HG03103 (cell line): ENCODE measurements around the gene SLC46A3.
"Not testable (repeated sequence)": the region's sequence is repeated elsewhere in the genome, so short reads cannot be mapped to it uniquely, and the experiment has no call there.

Experiments used
- ATAC-seq: cut with Tn5 transposase; IDR thresholded peaks from one replicate; pipeline ENCODE4 v1.9.1; 2021; ENCODE audit warnings: low read depth; ENCODE audit not compliant: unreplicated experiment

SLC46A3 gene

DNA sequence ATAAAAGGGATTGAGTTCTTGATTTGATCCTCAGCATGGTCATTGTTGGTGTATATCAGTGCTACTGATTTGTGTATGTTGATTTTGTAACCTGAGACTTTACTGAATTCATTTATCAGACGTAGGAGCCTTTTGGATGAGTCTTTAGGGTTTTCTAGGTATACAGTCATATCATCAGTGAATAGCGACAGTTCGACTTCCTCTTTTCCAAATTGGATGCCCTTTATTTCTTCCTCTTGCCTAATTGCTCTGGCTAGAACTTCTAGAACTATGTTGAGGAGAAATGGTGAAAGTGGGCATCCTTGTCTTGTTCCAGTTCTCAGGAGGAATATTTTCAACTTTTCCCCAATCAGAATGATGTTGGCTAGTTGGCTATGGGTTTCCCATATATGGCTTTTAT lies 32.9 kb downstream of the SLC46A3 start:
- no peak for ATAC-seq

DNA sequence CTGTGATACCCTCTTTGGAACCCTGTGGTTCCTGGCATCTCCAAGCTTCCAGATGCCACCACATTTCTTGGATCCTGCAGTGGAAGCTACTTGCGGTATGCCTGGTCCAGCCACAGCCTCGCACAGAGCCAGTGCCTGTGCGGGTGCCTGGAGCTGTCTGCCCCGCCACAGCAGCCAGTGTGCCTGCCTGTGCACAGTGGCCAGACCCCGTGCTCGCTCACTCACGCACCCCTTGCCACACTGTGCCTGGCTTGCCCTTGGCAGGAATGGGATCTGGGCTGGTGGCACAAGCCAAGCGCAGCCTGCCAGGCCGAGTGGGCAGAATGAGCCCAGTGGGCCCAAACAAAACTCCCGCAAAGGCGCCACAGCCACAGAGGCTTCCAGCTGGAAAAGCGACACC lies 33.7 kb downstream of the SLC46A3 start:
- ATAC-seq: no peak

DNA sequence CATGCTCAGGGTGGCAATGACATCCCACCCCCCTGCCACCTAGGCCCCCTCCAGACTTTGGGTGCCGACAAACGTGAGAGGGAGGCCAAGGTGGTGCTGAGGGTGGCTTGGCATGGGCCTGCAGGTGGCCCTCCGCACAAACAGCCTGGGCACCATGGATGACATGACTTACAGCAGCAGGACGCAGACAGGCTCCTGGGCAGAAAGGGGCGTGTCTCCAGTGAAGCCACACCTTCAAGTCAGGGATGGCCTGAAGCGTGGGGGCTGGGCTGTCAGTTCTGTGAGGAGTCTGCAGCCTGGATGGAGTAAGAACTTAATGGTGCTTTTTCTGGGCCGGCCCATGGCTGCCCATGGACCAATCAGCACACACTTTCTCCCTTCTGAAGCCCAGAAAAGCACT lies 34.5 kb downstream of the SLC46A3 start:
- ATAC-seq: no peak

DNA sequence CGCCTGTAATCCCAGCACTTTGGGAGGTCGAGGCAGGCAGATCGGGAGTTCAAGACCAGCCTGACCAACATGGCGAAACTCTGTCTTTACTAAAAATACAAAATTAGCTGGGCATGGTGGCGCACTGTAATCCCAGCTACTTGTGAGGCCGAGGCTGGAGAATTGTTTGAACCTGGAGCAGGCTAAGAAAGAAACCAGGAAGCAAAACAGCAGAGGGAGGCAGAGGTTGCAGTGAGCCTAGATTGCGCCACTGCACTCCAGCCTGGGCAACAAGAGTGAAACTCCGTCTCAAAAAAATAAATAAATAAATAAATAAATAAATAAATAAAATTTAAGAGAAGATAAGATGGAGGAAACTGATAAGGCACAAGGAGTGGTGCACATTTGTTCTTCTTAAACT lies 35.6 kb downstream of the SLC46A3 start:
- ATAC-seq: not testable (repeated sequence)

DNA sequence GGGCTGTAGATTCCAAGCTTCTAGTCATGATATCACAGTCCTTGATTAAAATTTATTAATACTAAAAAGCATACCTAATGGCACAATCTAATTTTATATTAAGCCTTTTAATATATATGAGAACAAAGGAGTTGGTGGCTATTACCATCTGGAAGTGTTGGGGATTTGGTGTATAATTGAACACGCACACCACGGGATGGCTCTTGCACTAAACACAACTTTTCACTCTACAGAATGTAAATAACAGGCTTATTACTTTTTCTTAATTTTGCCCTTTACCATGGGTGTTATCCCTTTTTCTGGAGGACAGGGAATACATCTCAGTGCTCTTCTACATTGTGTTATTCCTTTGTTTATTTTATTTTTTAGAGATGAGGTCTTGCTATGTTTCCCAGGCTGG lies 38.2 kb downstream of the SLC46A3 start:
- ATAC-seq: no peak

DNA sequence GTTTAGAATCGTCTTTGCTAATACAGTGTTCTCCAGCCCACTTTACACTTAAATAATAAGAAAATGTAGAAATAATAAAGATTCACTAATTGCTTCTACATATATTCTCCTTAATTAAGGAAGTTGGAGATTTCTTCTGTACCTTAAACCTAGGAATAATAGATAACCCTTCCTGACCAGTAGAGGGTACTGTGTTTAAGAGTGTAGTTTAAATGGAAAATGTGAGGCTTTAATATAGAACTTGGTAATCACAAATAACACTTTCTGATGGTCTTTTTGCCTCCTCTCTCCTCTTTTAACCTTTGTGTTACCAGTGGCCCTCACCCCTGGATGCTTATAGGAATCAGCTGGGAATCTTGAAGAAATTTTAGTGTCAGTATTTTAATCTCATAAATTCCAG lies 39.1 kb downstream of the SLC46A3 start:
- no peak for ATAC-seq

DNA sequence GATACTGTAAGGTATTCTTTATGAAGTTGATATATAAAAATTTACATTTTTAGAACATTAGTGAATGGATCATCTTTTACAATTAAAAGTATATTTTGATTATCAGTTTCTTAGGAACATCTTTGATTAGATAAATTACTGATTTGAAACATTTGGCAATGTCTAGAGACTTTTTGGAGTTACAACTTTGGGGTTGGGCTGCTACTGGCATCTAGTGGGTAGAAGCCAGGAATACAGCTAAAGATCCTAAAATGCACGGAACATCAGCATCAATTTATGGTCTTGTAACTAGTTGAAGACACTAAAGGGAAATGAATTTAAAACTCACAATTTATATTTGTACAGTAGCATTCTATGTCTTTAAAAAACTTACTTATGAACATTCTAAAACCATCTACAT lies 40.0 kb downstream of the SLC46A3 start:
- no peak for ATAC-seq

DNA sequence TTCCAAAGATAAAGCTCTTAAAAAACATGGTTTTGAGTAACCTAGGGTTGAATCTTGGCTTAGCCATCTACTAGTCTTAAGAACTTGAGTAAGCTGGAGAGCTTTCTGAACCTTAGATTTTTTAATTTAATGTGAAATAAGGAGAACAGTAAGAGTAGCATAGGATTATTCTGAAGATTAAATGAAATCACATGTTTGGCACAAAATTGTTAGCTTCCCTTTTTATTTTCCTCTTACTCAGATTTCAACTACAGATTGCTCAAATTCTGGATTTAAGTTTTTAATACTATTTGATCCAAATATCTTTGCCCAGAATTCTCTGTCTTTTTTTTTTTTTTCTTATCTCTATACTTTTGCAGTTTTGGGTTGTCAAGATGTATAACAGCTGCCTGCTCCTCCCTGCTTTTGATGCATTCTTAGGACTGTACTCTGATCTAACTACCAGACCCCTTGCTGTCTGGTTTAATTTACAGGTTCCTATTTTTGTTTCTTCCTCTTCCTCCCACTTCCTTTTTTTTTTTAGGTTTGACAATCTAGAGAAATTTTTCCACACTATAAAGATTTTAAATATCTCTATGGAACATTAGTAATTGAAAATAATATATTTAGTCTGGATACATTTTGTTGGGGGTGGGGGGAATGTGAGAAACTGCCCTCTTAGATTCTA lies 47.5 kb downstream of the SLC46A3 start:
- ATAC-seq: no peak

DNA sequence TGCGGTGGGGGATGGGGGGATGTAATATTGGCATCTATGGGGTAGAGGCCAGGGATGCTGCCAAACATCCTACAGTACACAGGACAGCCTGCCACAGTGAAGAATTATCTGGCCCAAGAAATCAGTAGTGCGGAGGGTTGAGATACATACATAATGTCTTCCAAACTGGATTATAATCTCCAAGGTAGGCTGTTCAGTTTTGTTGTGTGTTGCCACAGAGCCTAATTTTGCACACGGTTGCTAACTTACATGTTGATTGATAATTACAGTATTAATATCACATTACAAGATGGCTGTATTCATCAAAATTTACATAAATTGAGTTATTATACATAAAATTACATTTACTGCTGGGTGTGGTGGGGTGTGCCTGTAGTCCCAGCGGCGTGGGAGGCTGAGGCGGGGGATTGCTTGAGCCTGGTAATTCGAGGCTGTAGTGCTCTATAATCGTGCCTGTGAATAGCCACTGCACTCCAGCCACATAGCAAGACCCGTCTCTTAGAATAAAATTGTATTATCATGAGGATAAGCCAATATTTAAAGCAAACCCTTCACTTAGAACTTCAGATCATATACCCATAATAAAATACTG lies 51.8 kb downstream of the SLC46A3 start:
- no peak for ATAC-seq

DNA sequence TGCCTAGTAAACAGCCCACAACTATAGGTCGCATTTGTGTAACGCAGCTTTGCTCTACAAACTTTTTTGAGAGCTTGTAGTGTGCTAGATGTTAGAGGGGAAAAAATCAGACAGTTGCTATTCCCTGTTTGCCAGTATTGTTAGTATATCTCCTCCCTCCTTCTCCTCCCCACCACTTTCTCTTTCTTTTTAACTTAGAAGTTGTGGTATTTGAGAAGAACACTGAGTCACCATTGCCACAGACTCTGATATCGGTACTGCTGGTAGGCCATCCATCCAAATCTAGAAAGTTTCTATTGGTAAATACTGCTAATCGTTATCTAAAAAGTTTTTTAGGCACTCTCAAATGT lies 59.2 kb downstream of the SLC46A3 start:
- ATAC-seq: peak; percentile 12

DNA sequence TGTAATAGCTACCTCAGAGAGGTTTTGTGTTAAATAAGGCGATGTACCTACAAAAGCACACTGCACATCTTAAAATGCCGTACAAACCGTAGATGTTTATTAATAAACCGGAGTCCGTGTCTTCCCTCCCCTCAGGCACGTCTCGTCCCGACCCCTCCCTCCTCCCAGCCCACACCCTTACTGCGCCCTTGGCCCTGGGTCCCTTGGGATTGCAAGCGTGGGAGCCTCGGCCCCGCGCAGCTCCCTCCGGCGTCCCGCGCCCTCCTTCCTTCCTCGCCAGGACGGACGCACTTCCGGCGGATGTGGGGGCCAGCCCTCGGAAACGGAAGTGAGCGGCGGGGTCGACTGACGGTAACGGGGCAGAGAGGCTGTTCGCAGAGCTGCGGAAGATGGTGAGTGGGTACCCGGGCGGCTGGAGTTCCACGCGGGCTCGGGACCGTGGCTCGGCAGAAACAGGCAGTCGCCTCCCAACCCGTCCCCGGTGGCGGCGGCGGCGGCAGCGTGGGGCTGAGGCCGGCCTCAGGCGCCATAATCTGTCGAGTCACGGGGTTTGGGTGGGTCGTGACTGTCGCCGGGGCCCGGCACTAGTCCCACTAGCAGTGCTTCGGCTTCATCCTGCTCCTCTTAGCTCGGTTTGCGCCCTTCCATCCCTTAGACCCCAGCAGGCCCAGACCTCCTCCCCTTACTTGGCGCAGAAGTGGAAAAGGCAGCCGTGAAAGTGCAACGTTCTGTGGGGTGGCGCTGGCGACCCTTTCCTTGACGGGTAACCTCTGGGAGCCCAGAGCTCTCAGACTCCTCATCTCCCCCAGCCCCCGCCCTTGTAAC lies 59.8 kb downstream of the SLC46A3 start, which contains the start of gene POMP:
Gene POMP (plus strand): TSS at position 335 of the 825 bp plus-strand sequence. CDS start 55 bp downstream, at position 390.
- ATAC-seq: peak; percentile 80

DNA sequence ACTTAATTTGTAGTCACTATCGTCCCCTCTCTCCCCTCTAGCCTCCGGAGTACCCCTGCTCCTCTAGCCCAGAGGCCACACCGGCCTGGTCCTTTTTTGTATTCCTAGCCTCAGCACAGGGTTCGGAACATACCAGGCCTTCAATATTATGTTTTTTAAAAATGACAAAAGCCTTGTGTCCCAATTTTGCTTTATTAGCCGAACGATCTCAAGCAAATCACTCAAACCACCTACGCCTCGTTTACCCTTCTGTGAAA lies 60.3 kb downstream of the SLC46A3 start:
- ATAC-seq: peak; percentile 3

DNA sequence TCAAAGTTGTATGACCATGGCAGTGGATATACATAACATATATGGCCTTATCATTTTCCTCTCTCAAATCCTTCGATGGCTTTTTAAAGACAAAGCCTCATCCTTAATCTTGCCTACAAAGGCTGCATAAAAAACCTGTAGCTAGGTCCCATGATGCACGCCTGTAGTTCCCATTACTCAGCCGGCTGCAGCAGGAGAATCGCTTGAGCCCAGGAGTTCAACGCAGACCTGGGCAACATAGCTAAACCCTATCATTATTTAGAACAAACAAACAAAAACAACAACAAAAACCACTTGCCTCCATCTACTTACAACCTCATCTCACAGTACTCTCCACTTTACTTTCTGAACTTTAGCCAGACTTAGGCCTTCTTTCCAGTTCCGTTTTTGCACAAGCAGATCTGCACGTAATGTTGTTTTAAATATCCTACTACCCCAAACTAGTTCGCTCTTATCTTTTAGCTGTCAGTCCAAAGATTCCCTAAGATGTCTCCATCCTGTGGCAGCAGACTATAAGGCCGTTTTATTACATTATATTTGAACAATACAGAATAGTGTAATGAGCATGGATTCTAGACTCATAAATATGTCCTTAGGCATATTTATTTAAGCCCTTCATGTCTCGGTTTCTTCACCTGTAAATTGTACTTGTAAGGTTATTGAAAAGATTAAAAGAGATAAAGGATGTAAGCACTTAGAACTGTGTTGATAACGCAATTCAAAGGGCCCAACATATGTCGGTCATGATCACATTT lies 60.8 kb downstream of the SLC46A3 start:
- ATAC-seq: no peak

DNA sequence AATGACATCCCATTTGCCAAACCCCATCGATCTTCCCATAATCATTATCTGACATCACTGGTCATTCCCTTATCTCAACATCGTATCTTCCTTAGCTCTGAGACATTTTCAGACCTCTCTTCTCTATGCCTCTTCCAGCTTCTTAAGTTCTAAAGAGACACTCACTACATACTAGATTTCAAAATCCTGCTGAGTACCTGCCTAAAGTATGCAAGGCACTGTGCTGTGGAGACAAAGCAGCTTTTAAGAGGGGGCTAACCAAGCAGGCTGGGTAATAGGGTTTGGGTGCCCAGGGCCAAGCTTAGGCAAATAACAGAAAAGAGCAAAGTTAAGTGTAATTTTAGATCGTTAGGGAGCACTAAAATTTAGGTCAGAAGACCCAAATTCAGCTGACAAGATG lies 63.2 kb downstream of the SLC46A3 start:
- no peak for ATAC-seq

DNA sequence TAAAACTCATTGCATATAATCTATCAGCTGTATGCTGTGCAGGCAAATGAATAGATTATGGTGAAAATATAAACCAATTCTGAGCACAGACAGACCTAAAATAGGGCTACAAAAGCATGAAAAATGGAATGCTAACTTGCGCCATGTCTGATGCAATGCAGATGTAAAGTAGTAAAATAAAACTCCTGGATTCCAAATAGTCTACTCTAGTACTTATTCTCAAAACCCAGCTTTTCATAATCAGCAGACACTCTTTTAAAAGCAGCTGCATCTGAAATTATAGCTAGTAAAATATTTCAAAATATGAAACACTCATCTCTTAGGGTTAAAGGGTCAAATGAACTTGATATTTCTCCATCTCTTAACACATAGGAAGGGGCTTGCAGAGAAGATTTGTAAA lies 64.5 kb downstream of the SLC46A3 start:
- no peak for ATAC-seq

DNA sequence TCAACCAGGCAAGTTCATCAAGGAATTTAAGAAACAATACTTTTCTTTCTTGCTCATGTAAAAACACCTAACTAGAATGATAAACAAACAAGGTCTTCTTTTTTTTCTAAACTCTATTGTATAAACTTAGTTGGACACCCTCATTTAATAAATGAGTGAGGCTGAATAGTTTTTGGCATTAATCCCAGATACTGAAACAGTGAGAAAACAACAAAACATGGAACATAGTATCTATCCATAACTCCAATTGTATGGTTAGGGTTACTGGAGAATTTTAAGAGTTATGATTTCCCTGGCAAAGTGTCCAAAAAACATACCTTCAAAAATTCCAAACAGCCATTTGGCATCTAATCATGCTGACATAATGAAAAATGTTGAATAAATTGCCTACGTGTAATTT lies 65.7 kb downstream of the SLC46A3 start:
- no peak for ATAC-seq

DNA sequence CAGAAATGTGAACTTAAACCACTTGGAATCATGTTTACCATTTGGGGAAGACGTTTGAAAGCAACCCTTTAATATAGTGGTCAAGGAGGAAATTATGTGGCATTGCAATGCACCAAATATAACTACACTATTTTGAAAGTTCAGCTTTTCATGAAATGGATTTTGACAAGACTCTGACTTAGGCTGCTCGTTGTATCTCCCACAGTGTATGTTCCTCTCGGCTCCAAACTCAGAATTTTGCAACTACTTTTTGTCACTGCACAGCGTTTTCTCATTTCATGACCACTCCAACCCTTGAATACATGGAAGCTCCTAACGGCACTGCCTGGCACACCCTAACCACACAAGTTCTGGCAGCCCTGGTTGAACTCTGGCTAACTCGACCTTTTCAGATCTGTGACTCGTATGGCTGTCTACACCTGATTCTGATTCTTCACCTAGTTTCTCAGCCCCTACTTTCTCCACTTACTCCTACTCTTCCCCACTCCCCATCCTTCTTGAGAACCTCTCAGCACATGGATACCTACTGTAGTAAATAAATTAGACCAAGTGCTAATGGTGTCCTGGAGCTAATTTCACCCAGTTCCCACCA lies 66.9 kb downstream of the SLC46A3 start:
- ATAC-seq: no peak

DNA sequence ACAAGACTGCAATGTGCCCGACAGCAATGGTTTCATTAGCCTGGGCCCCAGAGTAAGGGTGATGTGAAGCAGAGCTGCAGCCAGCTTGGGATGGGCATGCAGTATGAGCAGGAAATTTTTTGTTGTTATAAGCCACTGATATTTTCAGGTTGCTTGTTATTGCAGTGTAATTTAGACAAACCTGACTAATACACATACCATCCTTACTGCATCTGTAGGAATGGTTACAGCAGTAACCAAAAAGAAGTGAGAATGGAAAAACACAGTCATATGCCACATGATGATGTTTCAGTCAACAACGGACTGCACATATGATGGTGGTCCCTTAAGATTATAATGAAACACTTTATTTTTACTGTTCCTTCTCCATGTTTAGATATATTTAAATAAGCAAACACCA lies 68.5 kb downstream of the SLC46A3 start:
- ATAC-seq: no peak
